HG02938 (cell line): ENCODE measurements around the gene ZNF750.

Source experiments
- ATAC-seq: cut with Tn5 transposase; IDR thresholded peaks from one replicate; pipeline ENCODE4 v1.9.1; 2021; ENCODE audit warnings: mild to moderate bottlenecking, moderate library complexity; ENCODE audit not compliant: unreplicated experiment

ZNF750 gene

DNA sequence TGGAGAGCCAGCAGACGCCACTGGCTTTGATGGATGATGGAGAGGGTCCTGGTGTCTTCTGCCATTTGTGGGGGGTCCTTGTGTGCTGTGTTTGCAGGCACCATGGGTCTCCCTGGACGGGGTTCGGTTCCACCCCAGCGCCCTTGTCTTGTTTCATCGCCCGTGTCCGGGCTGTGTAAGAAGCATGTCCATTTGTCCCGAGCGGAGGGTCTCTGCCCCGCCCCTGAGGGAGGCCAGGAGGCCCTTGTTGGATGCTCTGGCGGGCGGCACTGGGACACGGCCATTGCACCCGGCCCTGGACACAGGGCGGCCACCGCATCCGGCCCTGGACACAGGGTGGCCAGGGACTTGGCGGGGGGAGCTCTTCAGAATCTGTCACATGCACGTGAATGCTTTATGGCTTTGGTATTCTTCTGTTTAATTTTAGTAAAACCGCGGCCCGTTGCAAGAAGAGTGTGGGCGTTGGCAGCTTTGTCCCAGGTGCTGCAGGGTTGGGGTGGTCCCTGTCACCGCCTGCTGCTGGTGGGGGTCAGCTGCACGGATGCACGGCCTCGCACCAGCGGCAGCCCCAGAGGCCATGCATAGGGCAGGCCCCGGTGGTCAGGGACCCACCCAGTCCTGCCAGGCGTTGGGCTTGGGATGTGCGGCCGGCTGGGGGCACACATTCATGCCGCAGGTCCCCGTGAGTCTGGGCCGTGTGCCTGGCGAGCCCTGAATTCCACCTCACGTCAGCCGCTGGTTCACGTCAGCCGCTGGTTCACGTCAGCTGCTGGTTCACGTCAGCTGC, 21.0 kb upstream of the ZNF750 start:
- no peak for ATAC-seq

- no peak for ATAC-seq
Observed at GRCh38 chr17:82859431-82860403, 19.9 kb upstream of the ZNF750 start.

- no peak for ATAC-seq
Observed at GRCh38 chr17:82858376-82859126, 18.7 kb upstream of the ZNF750 start.

DNA sequence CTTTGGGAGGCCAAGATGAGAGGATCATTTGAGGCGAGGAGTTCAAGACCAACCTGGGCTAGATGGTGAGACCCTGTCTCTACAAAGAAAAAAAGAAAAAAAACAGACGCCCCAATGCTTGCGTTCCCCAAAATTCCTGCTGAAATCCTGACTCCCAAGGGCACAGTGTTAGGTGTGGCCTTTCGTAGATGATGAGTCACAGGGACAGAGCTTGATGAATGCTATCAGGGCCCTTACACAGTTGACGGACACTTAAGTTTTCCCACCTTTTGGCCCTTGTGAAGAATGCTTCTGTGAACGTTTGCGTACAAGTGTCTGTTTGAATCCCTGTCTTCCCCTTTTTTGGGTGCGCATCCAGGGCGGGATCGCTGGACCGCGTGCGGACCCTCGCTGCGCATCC, 16.5 kb upstream of the ZNF750 start:
- ATAC-seq: no peak

DNA sequence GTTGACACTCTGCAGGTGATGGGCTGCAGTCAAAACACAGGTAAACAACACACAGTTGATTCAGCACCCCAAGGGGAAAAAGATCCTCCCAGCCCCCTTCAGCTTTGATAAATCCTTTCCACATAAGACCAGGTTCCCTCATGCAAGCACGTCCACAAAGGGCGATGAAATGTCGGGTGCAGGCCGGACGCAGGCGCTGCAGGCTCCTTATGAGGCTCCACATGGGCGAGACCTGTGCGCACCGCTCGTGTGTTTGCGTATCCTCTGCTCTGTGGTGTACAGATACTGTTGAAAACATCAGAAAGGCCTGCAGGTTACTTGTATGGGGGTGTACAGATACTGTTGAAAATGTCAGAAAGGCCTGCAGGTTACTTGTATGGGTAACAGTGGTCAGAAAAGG, 14.4 kb upstream of the ZNF750 start:
- no peak for ATAC-seq

GRCh38 chr17:82851381-82851780, 11.6 kb upstream of the ZNF750 start:
- ATAC-seq: no peak

DNA sequence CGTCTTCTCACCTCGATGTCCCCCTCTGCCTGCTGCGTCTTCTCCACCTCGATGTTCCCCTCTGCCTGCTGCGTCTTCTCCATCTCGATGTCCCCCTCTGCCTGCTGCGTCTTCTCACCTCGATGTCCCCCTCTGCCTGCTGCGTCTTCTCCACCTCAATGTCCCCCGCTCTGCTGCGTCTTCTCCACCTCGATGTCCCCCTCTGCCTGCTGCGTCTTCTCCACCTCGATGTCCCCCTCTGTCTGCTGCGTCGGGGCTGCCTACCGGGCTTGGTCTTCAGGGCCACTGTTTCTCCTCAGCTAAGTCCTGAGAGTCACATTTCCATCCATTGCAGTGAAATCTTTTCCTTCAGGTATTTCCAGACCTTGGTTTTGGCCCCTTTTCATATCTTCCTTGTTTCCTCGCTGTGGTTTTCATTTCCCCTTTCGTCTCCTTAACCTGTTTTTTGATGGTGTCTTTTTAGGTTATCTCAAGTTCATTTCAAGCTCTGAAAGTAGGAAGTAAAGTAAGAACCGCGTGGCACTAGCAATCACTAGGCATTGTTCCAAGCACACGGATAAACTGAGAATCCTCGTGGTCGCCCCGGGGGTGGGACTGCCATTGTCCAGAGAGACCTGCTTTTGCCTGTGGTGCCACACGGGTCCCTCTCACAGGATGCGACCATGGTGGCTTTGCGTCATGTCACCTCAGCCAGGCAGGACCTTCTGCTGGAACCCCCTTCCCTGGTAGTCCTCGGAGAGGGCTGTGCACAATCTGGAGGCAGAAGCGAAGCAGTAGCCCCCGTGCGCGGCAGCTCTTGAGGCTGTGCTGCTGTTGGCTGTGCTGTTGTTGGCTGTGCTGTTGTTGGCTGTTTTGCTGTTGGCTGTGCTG, 9.5 kb upstream of the ZNF750 start:
- no peak for ATAC-seq

- ATAC-seq: no peak
Observed at GRCh38 chr17:82848022-82848592, 8.3 kb upstream of the ZNF750 start.

DNA sequence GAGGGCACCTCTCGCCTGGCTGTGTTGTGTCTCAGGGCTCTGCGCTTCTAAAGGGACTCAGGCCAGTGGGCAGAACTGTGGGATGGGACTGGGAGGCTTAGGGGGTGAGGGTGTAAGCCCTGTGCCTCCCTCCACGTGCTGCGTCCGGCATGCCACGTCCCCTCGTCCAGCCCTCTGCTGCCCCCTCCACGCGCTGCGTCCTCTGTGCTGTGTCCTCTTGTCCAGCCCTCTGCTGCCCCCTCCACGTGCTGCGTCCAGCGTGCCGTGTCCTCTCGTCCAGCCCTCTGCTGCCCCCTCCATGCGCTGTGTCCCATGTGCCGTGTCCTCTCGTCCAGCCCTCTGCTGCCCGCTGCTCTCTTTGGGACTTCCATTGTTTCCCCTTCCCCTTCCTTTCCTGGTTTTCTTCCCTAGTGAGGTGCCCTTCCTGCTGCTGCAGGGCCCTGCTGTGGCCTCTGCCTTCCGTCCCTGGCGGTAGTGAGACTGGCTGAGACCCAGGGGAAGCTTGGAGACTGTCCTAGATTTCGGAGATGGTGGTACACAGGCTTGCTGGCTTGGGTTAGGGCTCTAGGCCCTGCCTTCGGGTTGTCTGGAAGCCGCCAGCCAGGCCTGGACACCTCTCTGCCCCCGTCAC, 6.4 kb upstream of the ZNF750 start:
- no peak for ATAC-seq

DNA sequence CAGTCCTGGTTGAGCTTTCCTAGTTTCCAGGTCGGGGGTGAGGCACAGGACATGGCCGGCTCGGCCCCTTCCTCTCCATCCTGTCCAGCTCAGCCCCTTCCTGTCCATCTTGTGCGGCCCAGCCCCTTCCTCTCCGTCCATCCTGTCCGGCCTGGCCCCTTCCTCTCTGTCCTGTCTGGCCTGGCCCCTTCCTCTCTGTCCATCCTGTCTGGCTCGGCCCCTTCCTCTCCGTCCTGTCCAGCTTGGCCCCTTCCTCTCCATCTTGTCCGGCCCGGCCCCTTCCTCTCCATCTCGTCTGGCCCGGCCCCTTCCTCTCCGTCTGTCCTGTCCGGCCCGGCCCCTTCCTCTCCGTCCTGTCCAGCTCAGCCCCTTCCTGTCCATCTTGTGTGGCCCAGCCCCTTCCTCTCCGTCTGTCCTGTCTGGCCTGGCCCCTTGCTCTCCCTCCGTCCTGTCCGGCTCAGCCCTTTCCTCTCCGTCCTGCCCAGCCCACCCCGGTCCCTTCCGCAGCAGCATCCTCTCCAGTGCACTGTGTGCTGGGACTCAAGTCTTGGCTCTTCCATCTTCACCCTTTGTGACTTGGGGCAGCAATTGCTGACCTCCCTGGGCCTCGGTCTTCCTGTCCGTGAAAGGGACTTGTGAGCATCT, 5.5 kb upstream of the ZNF750 start:
- ATAC-seq: no peak

GRCh38 chr17:82844796-82845162, 5.0 kb upstream of the ZNF750 start:
- no peak for ATAC-seq

GRCh38 chr17:82843904-82844680, 4.3 kb upstream of the ZNF750 start:
- no peak for ATAC-seq

DNA sequence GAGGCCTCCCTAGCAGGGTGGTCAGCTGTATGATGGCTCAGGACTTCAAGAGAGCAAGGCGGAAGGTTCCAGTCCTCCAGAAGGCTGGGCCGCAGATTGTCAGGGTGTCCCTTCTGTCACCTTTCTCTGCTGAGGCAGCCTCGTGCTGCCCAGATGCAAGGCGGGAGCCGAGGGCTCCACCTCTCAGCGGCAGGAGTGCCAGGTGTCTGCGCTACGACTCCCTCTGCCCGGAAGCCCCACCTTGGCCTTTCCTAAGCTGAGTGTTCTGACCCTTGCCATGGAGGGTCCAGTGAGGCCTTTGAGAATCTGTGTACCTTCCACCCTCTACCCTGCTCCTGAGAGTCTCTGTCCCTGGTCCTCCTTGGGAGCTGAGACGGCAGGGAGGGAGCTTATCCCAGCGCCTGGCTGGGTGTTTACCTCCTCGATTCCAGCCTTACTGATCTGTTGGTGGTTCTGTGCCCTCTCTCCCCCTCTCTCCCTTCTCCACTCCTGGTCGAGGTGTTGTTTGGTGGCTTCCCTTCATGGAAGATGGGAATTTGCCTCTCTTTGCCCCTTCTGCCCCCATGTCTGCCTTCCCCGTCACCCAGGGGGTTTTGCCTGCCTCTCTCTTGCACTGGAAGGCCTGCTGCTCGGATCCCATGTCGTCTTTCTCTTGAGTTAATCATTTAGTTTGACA, 2.2 kb upstream of the ZNF750 start:
- no peak for ATAC-seq

GRCh38 chr17:82840431-82840831, 609 bp upstream of the ZNF750 start:
- no peak for ATAC-seq

- ATAC-seq: no peak
Observed at GRCh38 chr17:82838386-82839063, 1.3 kb downstream of the ZNF750 start.

DNA sequence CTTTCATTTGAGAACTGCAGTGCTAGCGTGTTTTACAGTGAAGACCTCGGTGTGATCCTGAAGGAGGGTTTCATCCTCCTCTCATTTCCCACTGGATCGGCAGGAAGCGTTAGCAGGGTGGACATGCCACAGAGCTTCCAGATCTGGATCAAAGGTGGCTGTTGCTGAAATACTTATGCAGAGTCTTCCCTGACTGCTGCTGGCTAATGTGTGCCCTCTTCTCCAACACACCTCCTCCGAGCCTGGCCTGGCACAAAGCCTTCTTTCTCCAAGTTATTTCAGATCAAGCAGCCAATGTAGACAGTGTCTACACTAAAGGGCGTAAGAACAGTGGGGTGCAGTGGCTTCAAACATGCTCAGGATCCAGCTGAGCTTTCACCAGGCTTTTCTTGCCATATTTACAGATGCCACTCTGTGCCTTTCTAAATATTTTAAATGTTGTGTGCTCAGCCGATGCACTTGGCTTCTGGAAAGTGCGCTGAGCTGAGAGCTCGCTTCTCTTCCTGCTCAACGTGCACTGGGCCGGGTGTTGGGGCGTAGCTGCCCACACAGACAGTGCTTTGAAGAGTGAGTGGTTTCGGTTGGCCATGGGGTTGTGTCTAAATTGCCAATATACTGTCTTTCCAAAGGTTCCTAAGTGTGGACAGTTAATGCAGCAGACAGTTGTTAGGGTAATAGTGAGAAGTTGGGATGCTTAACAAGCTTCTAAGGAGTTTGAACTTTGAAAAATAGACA, 2.1 kb downstream of the ZNF750 start:
- ATAC-seq: no peak
